ENCODE results near the gene MYDGF.
"Not testable (repeated sequence)": the region's sequence is repeated elsewhere in the genome, so short reads cannot be mapped to it uniquely, and the experiment has no call there.

MYDGF gene

DNA sequence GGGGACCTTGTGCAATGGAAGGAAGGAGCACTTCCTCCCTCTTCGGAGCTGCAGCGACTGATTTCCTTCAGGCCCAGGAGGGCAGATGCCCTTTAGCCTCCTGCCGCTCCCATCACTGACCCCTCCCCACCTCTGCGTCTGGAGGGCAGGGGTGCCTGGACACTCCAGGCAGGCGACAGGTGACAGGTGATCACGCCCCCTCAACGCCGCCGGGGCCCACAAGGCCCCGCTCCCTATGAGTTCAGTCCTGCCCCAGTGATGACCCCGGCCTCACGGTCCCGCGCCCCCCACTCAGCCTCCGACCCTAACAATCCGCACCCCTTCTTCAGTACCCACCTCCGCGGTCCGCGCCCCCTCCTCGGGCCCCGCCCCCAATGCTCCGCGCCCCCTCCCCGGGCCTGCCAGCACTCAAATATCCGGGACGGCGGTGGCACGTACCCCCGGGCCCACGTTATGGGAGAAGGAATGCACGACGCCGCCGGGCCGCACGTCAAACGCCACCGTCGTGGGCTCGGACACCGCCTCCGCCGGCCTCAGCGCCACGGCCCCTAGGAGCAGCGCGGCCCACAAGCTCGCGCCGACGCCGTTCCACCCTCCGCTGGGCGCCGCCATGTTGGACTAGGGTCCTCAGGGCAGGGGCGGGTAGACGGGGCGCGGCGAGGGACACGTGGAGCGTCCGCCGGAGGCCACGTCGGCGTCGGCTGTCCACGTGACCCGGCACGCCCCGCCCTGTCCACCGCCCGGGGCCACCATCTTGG lies at the start of gene MYDGF:
Gene MYDGF (minus strand): TSS at position 620 of the 758 bp plus-strand sequence. CDS start 8 bp downstream, at position 612.
- no peaks in the 10 kb centered on the region for H3K9me3 Mint-ChIP-seq
- peaks cover 7% of the 10 kb centered on the region for H3K4me1 Mint-ChIP-seq (ENCODE audit: low read depth)
- peak within 1 kb of the TSS; percentile 85 for H3K4me3 Mint-ChIP-seq
- peak; percentile 92 for DNase-seq (ENCODE audit: low spot score)
- peak within 1 kb of the TSS; percentile 88 for H3K27ac Mint-ChIP-seq
- H3K36me3 Mint-ChIP-seq (ENCODE audit: low read depth), result peaks cover 21% of the 10 kb centered on the region
- H3K27me3 Mint-ChIP-seq (ENCODE audit: low read depth), result no peaks in the 10 kb centered on the region

- Mint-ChIP-seq H3K4me3 (no peak overlapping the region), H3K36me3 (ENCODE audit: low read depth) (peaks cover 42% of the 10 kb centered on the region), H3K27ac (no peak overlapping the region), H3K9me3 (no peaks in the 10 kb centered on the region), H3K4me1 (ENCODE audit: low read depth) (peaks cover 12% of the 10 kb centered on the region), H3K27me3 (ENCODE audit: low read depth) (peaks cover 5% of the 10 kb centered on the region)
- DNase-seq (ENCODE audit: low spot score), result no peak
Observed at GRCh38 chr19:4719499-4719866, 49.3 kb upstream of the MYDGF start.

GRCh38 chr19:4717966-4718701 lies 48.0 kb upstream of the MYDGF start:
- no peak overlapping the region for H3K27ac Mint-ChIP-seq
- no peak for DNase-seq (ENCODE audit: low spot score)
- no peaks in the 10 kb centered on the region for H3K27me3 Mint-ChIP-seq (ENCODE audit: low read depth)
- H3K4me1 Mint-ChIP-seq (ENCODE audit: low read depth), result peaks cover 8% of the 10 kb centered on the region
- no peaks in the 10 kb centered on the region for H3K9me3 Mint-ChIP-seq
- H3K4me3 Mint-ChIP-seq, result no peak overlapping the region
- peaks cover 44% of the 10 kb centered on the region for H3K36me3 Mint-ChIP-seq (ENCODE audit: low read depth)

GRCh38 chr19:4717191-4717965 lies 47.2 kb upstream of the MYDGF start:
- Mint-ChIP-seq H3K9me3 (no peaks in the 10 kb centered on the region), H3K36me3 (ENCODE audit: low read depth) (peaks cover 48% of the 10 kb centered on the region), H3K4me3 (no peak overlapping the region), H3K27ac (no peak overlapping the region), H3K27me3 (ENCODE audit: low read depth) (no peaks in the 10 kb centered on the region), H3K4me1 (ENCODE audit: low read depth) (peaks cover 6% of the 10 kb centered on the region)
- DNase-seq (ENCODE audit: low spot score), result no peak

DNA sequence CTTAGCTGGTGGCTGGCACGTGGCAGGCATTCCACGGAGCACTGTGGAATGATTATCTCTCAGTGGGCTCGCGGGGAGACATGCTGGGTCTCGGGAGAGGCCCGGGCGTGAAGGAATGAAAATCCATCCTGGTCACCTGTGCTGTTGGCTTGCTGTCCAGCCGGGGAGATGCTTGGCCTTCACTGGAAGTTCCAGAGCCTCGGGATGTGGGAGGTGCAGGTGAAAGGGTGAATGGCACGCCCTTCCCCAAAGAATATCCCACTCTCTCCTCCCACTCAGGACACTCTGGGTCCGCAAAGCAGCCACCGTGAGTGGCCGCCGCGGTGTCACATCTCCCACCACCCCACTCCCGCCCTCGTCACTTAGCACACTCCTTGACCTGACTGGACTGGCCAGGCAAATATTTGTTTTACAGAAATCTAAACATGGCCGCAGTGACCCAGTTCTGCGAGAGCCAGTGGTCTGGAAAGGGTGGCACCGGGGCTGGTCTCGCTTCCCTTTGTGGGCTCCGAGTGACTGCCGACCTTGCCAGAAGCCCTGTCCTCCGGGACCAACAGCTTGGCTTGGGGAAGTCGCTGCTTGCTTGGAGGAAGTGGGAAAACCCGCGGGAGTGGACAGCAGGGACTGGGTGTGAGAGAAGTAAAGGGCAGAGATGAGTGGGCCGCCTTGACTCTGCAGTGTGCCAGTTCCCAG lies 45.5 kb upstream of the MYDGF start:
- no peaks in the 10 kb centered on the region for H3K27me3 Mint-ChIP-seq (ENCODE audit: low read depth)
- DNase-seq (ENCODE audit: low spot score), result no peak
- peaks cover 49% of the 10 kb centered on the region for H3K36me3 Mint-ChIP-seq (ENCODE audit: low read depth)
- H3K27ac Mint-ChIP-seq, result no peak overlapping the region
- no peak overlapping the region for H3K4me3 Mint-ChIP-seq
- H3K4me1 Mint-ChIP-seq (ENCODE audit: low read depth), result peaks cover 2% of the 10 kb centered on the region
- H3K9me3 Mint-ChIP-seq, result no peaks in the 10 kb centered on the region

GRCh38 chr19:4715178-4715528 lies 45.0 kb upstream of the MYDGF start:
- not testable (repeated sequence) for DNase-seq (ENCODE audit: low spot score); H3K27me3 Mint-ChIP-seq (ENCODE audit: low read depth); H3K4me3 Mint-ChIP-seq; H3K9me3 Mint-ChIP-seq; H3K27ac Mint-ChIP-seq; H3K4me1 Mint-ChIP-seq (ENCODE audit: low read depth)
- H3K36me3 Mint-ChIP-seq (ENCODE audit: low read depth), result peaks cover 46% of the 10 kb centered on the region

DNA sequence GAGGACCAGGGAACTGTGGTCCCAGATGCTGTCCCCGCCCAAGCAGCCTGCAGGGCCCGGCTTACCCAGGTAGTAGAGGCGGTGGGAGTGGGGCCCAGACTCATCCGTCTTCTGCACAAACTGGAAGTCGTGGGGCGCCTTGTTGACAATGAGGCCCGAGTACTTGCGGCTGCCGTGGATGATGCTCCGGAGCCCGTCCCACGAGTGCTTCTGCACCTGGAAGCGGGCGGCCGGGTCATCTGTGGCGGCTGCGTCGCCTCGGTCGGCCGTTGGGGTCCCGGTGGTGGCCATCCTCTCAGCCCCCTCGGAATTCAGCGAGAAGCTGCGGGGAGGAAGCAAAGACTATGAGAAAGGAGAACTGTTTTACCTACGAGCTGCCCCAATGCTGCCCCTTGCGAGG lies 43.9 kb upstream of the MYDGF start:
- Mint-ChIP-seq H3K4me3 (no peak overlapping the region), H3K4me1 (ENCODE audit: low read depth) (peaks cover 5% of the 10 kb centered on the region), H3K27me3 (ENCODE audit: low read depth) (no peaks in the 10 kb centered on the region), H3K27ac (no peak overlapping the region), H3K9me3 (no peaks in the 10 kb centered on the region), H3K36me3 (ENCODE audit: low read depth) (peaks cover 49% of the 10 kb centered on the region)
- no peak for DNase-seq (ENCODE audit: low spot score)

- peaks cover 45% of the 10 kb centered on the region for H3K36me3 Mint-ChIP-seq (ENCODE audit: low read depth)
- H3K9me3 Mint-ChIP-seq, result no peaks in the 10 kb centered on the region
- no peaks in the 10 kb centered on the region for H3K27me3 Mint-ChIP-seq (ENCODE audit: low read depth)
- H3K4me3 Mint-ChIP-seq, result no peak overlapping the region
- no peak overlapping the region for H3K27ac Mint-ChIP-seq
- no peak for DNase-seq (ENCODE audit: low spot score)
- H3K4me1 Mint-ChIP-seq (ENCODE audit: low read depth), result peaks cover 5% of the 10 kb centered on the region
Observed at GRCh38 chr19:4713384-4713951, 43.3 kb upstream of the MYDGF start.

- Mint-ChIP-seq H3K9me3 (no peaks in the 10 kb centered on the region), H3K27ac (no peak overlapping the region), H3K4me1 (ENCODE audit: low read depth) (peaks cover 5% of the 10 kb centered on the region), H3K4me3 (no peak overlapping the region), H3K36me3 (ENCODE audit: low read depth) (peaks cover 41% of the 10 kb centered on the region), H3K27me3 (ENCODE audit: low read depth) (no peaks in the 10 kb centered on the region)
- DNase-seq (ENCODE audit: low spot score), result no peak
Observed at GRCh38 chr19:4712771-4713170, 42.6 kb upstream of the MYDGF start.

GRCh38 chr19:4711211-4711610 lies 41.1 kb upstream of the MYDGF start:
- H3K4me1 Mint-ChIP-seq (ENCODE audit: low read depth), result peaks cover 5% of the 10 kb centered on the region

GRCh38 chr19:4710281-4710600 lies 40.1 kb upstream of the MYDGF start:
- DNase-seq (ENCODE audit: low spot score), result no peak
- Mint-ChIP-seq H3K9me3 (no peaks in the 10 kb centered on the region), H3K36me3 (ENCODE audit: low read depth) (peaks cover 23% of the 10 kb centered on the region), H3K27ac (no peak overlapping the region), H3K27me3 (ENCODE audit: low read depth) (no peaks in the 10 kb centered on the region), H3K4me3 (no peak overlapping the region), H3K4me1 (ENCODE audit: low read depth) (peaks cover 5% of the 10 kb centered on the region)

More at GRCh38 chr19:4711211-4711610, 41.1 kb upstream of the MYDGF start:
- H3K9me3 Mint-ChIP-seq, result no peaks in the 10 kb centered on the region
- H3K27me3 Mint-ChIP-seq (ENCODE audit: low read depth), result no peaks in the 10 kb centered on the region
- peaks cover 31% of the 10 kb centered on the region for H3K36me3 Mint-ChIP-seq (ENCODE audit: low read depth)
- no peak for DNase-seq (ENCODE audit: low spot score)
- H3K27ac Mint-ChIP-seq, result no peak overlapping the region
- no peak overlapping the region for H3K4me3 Mint-ChIP-seq

- Mint-ChIP-seq H3K36me3 (ENCODE audit: low read depth) (peaks cover 20% of the 10 kb centered on the region), H3K9me3 (no peaks in the 10 kb centered on the region), H3K27me3 (ENCODE audit: low read depth) (no peaks in the 10 kb centered on the region), H3K4me1 (ENCODE audit: low read depth) (peaks cover 5% of the 10 kb centered on the region), H3K4me3 (no peak overlapping the region), H3K27ac (peak overlapping the region; percentile 58)
- no peak for DNase-seq (ENCODE audit: low spot score)
Observed at GRCh38 chr19:4709440-4710280, 39.5 kb upstream of the MYDGF start.
